Fibroblast of the aortic adventitia (primary cell): Measurements from ENCODE around the gene BTN3A1. TPM values are rescaled to one million over a fixed set of nuclear protein-coding genes. Genes with fewer than 3 reads are reported as not detected.
A peak's percentile ranks its signal among the peaks of the same experiment; 100 is the strongest.

Source experiments
- DNase-seq: peaks from one replicate; pipeline ENCODE4 v3.0.0-alpha.2; 2010; ENCODE audit warnings: low read depth
- H3K4me3 ChIP-seq: 2 replicates; pipeline ENCODE4 v1.5.1; 2011; ENCODE audit warnings: low read depth, mild to moderate bottlenecking, control low read depth, low read length, moderate library complexity
- CTCF ChIP-seq: IDR thresholded peaks from 2 replicates; pipeline ENCODE4 v1.5.1; 2011; ENCODE audit warnings: mild to moderate bottlenecking, low read length, control low read depth, inconsistent platforms; ENCODE audit not compliant: insufficient read depth
- total RNA-seq: library from RNA; depleted of rRNA; stranded (reverse); fragments of >200 nt; gene quantifications from 2 replicates; pipeline ENCODE4 v1.2.3, GENCODE V29; 2012; ENCODE audit warnings: low replicate concordance

BTN3A1 gene
- total RNA-seq, 1 donor: 24.0 TPM

GRCh38 chr6:26439151-26440125 lies 37.4 kb downstream of the BTN3A1 start:
- DNase-seq: no peak
- peak overlapping the region; percentile 83 for H3K4me3 ChIP-seq
- TF ChIP-seq CTCF: no peak

GRCh38 chr6:26440977-26441358 lies 38.9 kb downstream of the BTN3A1 start:
- DNase-seq: no peak
- H3K4me3 ChIP-seq: peak overlapping the region; percentile 83
- TF ChIP-seq CTCF: no peak

DNA sequence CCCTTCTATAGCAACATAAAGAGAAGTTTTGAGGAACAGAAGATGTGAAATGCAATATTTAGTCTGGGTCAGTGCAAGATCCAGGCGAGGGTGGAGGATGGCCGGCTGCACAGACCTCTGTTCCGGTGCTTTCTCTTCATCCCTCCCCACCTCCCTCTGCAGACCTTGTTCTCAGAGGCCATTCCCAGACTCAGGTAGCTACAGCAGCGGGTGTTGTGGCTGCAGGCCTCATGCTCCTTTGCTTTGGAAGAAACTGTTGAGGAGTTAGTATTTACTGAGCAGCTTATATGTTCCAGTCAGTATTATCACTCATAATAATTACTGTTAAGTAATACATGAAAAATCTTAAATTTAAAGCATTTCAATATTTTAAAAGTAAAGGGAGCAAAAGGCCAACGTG lies 39.9 kb downstream of the BTN3A1 start:
- TF ChIP-seq CTCF: no peak
- peak overlapping the region; percentile 83 for H3K4me3 ChIP-seq
- no peak for DNase-seq

DNA sequence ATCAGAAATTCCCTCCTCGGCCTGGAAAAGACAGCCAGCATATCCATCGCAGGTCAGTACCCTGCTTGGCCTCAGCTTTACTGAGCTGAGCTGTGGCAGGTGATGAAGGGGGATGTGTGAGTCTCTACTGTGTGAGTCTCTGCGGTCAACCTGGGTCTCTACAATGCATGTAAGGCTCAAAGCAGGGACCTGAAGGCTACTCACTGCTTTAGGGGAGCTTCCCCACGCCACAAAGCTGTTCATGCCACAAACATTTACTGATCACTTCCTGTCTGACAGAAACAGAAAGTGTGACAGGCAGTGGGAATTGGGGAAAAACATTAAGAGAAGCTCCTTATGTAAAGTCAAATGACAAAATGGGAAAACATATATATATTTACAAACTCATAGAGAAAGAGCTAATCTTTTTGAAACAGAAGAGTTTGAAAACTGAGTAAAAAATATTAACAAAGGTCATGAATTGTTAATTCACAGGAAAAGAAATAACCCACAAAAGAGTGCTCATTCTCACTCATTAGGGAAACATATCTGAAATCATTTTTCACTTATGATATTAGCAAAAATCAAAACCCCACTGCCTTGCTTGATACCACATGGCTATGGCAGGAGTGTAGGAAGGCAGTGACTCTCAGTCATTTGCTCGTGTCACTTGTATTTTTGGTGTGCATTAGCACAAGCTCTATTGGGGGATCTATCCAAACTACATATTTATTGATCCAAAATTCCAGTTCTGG lies 44.0 kb downstream of the BTN3A1 start:
- TF ChIP-seq CTCF: no peak
- H3K4me3 ChIP-seq: no peak overlapping the region
- no peak for DNase-seq

GRCh38 chr6:26447257-26447656 lies 45.2 kb downstream of the BTN3A1 start:
- H3K4me3 ChIP-seq: no peak overlapping the region
- no peak for TF ChIP-seq CTCF

GRCh38 chr6:26450240-26450639 lies 48.2 kb downstream of the BTN3A1 start:
- no peak overlapping the region for H3K4me3 ChIP-seq
- TF ChIP-seq CTCF: no peak
- DNase-seq: no peak

More at GRCh38 chr6:26447257-26447656, 45.2 kb downstream of the BTN3A1 start:
- DNase-seq: no peak
